Endothelial cell of umbilical vein (primary cell): Measurements from ENCODE around the gene ACTR3. TPM values are rescaled to one million over a fixed set of nuclear protein-coding genes. Genes with fewer than 3 reads are reported as not detected.

ENCODE experiments used
- BruUV-seq: library from RNA; stranded (reverse); fragments of 400-500 nt; replicated peaks from 2 replicates; lab custom pipeline; 2021; lab: Mats Ljungman, UMichigan
- CTCF ChIA-PET: fragments of 300-600, 350-600 bp; sonication (Branson Sonifier 250); formaldehyde crosslinking; loops from one replicate; lab custom pipeline; 2021; ENCODE audit warnings: antibody characterized with exemption, inconsistent platforms; lab: Charles Lee
- POLR2A ChIA-PET: fragments of 300-600, 350-600 bp; sonication (Branson Sonifier 250); formaldehyde crosslinking; loops from one replicate; lab custom pipeline; 2021; ENCODE audit warnings: antibody characterized with exemption, inconsistent platforms; lab: Charles Lee
- DNase-seq: peaks from one replicate; pipeline ENCODE4 v3.0.0-alpha.2; 2011; ENCODE audit warnings: low read depth, low spot score
- FAIRE-seq: peaks from 2 replicates; lab custom pipeline; 2011; peaks lifted over from hg19 to GRCh38; lab: Jason Lieb, UNC
- H2AFZ ChIP-seq: 2 replicates; pipeline ENCODE4 v1.6.0; 2012; ENCODE audit warnings: low read depth, low read length, control low read depth, inconsistent platforms
- H3K27ac ChIP-seq: 2 replicates; pipeline ENCODE4 v1.5.1; 2011; ENCODE audit warnings: low read depth, mild to moderate bottlenecking, control low read depth, low read length, moderate library complexity; ENCODE audit not compliant: insufficient read depth
- H3K27me3 ChIP-seq, 2 experiments: 2 replicates each; pipeline versions ENCODE4 v1.6.0 to v1.6.1; 2011; ENCODE audit warnings: low read length in 2 of 2, mixed read lengths in 1 of 2; ENCODE audit not compliant: control insufficient read depth in 2 of 2, insufficient read depth in 2 of 2
- H3K36me3 ChIP-seq, 2 experiments: 2 replicates in 1 of 2; 3 replicates in 1 of 2; pipeline ENCODE4 v1.5.1; 2011; ENCODE audit warnings: low read length in 2 of 2, mild to moderate bottlenecking in 1 of 2, moderate library complexity in 1 of 2; ENCODE audit not compliant: control insufficient read depth in 2 of 2, insufficient read depth in 2 of 2; ENCODE audit errors: extremely low read depth in 1 of 2
- H3K4me1 ChIP-seq: 3 replicates; pipeline ENCODE4 v1.5.1; 2011; ENCODE audit warnings: mild to moderate bottlenecking, low read length; ENCODE audit not compliant: control insufficient read depth, insufficient read depth; ENCODE audit errors: extremely low read depth
- H3K4me2 ChIP-seq: 2 replicates; pipeline ENCODE4 v1.6.1; 2011; ENCODE audit warnings: low read length, control low read depth, mixed read lengths; ENCODE audit not compliant: insufficient read depth
- H3K4me3 ChIP-seq, 3 experiments: fragments of 200-600 bp in 1 of 3; sonication (generic), shearing (Covaris generic) in 1 of 3; replicated peaks in 1 of 3; 2 replicates each; pipeline ENCODE4 v1.5.1; 2011 to 2016; ENCODE audit warnings: control low read depth in 3 of 3, low read length in 3 of 3, mild to moderate bottlenecking in 2 of 3, inconsistent platforms in 1 of 3, low read depth in 1 of 3, moderate library complexity in 1 of 3; ENCODE audit not compliant: insufficient read depth in 1 of 3
- H3K79me2 ChIP-seq: 2 replicates; pipeline ENCODE4 v1.6.0; 2012; ENCODE audit warnings: low read length, inconsistent platforms; ENCODE audit not compliant: control insufficient read depth, insufficient read depth
- H3K9ac ChIP-seq: replicated peaks from 2 replicates; pipeline ENCODE3; 2011; ENCODE audit warnings: low read length, control low read depth; ENCODE audit not compliant: insufficient read depth; ENCODE audit errors: extremely low read depth
- H3K9me1 ChIP-seq: replicated peaks from 3 replicates; pipeline ENCODE4 v1.6.0; 2011; ENCODE audit warnings: mild to moderate bottlenecking, low read length; ENCODE audit not compliant: control insufficient read depth, insufficient read depth; ENCODE audit errors: extremely low read depth
- H3K9me3 ChIP-seq: replicated peaks from 2 replicates; pipeline ENCODE4 v1.5.1; 2012; ENCODE audit warnings: low read length, inconsistent platforms; ENCODE audit not compliant: control insufficient read depth, insufficient read depth
- H4K20me1 ChIP-seq: replicated peaks from 2 replicates; pipeline ENCODE3; 2011; ENCODE audit warnings: mild to moderate bottlenecking, low read length; ENCODE audit not compliant: control insufficient read depth, insufficient read depth; ENCODE audit errors: extremely low read depth
- CTCF ChIP-seq, 2 donors: IDR thresholded peaks; 1 replicate in 1 of 2; 2 replicates in 1 of 2; pipeline ENCODE4 v1.5.1; 2011; ENCODE audit warnings: low read length in 2 of 2, mild to moderate bottlenecking in 2 of 2, moderate library complexity in 2 of 2, control low read depth in 1 of 2, inconsistent platforms in 1 of 2, low read depth in 1 of 2; ENCODE audit not compliant: insufficient read depth in 1 of 2; ENCODE audit errors: extremely low read depth in 1 of 2
- FOS ChIP-seq: IDR thresholded peaks from 2 replicates; pipeline ENCODE4 v1.6.1; 2011; ENCODE audit warnings: mild to moderate bottlenecking, low read length, moderate library complexity, borderline replicate concordance; ENCODE audit not compliant: insufficient read depth
- GATA2 ChIP-seq: IDR thresholded peaks from 2 replicates; pipeline ENCODE4 v1.7.0; 2011; ENCODE audit warnings: low read depth, mild to moderate bottlenecking, moderate library complexity, mixed read lengths, low read length; ENCODE audit not compliant: insufficient read length, insufficient read depth
- JUN ChIP-seq: IDR thresholded peaks from 2 replicates; pipeline ENCODE4 v1.6.1; 2011; ENCODE audit warnings: borderline replicate concordance, low read depth; ENCODE audit not compliant: insufficient read length, insufficient read depth
- POLR2A ChIP-seq: IDR thresholded peaks from 2 replicates; pipeline ENCODE4 v1.6.1; 2012; ENCODE audit warnings: low read depth, mild to moderate bottlenecking, control low read depth, low read length
- dilution Hi-C: fragments of 300-500 bp; cut with MboI; formaldehyde crosslinking; loops from one replicate; pipeline ENCODE4 v1.15.0; 2019; ENCODE audit warnings: low sequenced_read_pairs; ENCODE audit not compliant: extremely low pct_ligation_motif_present
- intact Hi-C: fragments of 100-400 bp; cut with micrococcal nuclease; formaldehyde crosslinking; loops from one replicate; pipeline ENCODE4 v1.10.0; 2022
- polyA plus RNA-seq, 4 experiments: library from polyadenylated mRNA; depleted of rRNA in 3 of 4; stranded (reverse) in 3 of 4; unstranded in 1 of 4; fragments of >200 nt; gene quantifications; 2 replicates each; pipeline versions ENCODE4 v1.2.1 to v1.2.3, GENCODE V29; 2011 to 2012; ENCODE audit warnings: missing spikeins in 1 of 4
- total RNA-seq: library from RNA; stranded (reverse); gene quantifications from 2 replicates; pipeline ENCODE4 v1.2.3, GENCODE V29; 2021

The ACTR3 gene
- total and polyA plus RNA-seq, 2 donors (not counting 3 experiments of a cell fraction or from before 2014, with no cell fraction given) = 120 to 401 TPM

GRCh38 chr2:113977660-113978523 lies 88.0 kb downstream of the ACTR3 start:
- H3K4me1 ChIP-seq = peaks cover 14% of the 10 kb centered on the region
- dilution Hi-C loops (no loop called here), intact Hi-C loops (no loop called here)
- no peaks in the 10 kb centered on the region for H3K9me1 ChIP-seq
- no TSS peak for BruUV-seq
- H3K9ac ChIP-seq = no peak overlapping the region
- no peak overlapping the region for H3K4me3 ChIP-seq
- FAIRE-seq (peak; percentile 80), DNase-seq (peak; percentile 82)
- CTCF ChIA-PET = interaction anchor here (1.2 to 2.8 kb wide), 3 partner anchors 8 to 12 kb away, joined by 3 to 11 read pairs (median 9); no protein-coding TSS in a partner anchor
- TF ChIP-seq POLR2A (no peak), CTCF (IDR thresholded peaks at IDR 0.05; ENCODE audit: extremely low read depth in 1 of 2, insufficient read depth in 1 of 2, low read depth in 1 of 2, low read length in 2 of 2) (peak in 1 of 2 donors; percentile 9), FOS (peak; percentile 76), GATA2 (peak; percentile 64), JUN (peak; percentile 59)
- POLR2A ChIA-PET = no interaction called here
- no peaks in the 10 kb centered on the region for H3K9me3 ChIP-seq
- H2AFZ ChIP-seq = no peak overlapping the region
- no peaks in the 10 kb centered on the region for H3K79me2 ChIP-seq
- peak overlapping the region; percentile 2 for H3K4me2 ChIP-seq
- peaks cover 0 to 2% of the 10 kb centered on the region in 2 experiments for H3K36me3 ChIP-seq
- no peaks in the 10 kb centered on the region for H4K20me1 ChIP-seq
- no peaks in the 10 kb centered on the region for H3K27me3 ChIP-seq
- H3K27ac ChIP-seq = peak overlapping the region; percentile 27
